Measurements from ENCODE around the gene DNAH6.

Gene DNAH6

DNA sequence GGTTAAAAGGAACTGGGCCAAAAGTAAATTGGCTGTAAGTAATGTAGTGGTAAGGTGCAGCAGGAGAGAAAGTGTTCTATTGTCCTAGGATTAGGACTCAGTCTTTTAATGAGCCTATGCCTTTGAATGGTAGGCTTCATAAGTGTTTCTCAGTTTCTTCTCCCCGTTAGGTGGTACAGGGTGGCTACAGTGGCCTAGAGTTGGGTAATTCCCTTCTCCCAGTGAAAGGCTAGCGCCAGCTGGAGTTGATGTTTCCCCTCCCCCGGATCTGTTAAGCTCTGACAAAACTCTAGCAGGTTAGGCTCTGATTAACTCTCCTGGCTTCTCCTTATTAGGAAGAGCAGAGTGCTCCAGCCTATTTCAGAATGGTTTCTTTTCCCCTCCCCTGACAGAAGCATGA, 127.7 kb downstream of the DNAH6 start:
- TF ChIP-seq, protein P1, sequence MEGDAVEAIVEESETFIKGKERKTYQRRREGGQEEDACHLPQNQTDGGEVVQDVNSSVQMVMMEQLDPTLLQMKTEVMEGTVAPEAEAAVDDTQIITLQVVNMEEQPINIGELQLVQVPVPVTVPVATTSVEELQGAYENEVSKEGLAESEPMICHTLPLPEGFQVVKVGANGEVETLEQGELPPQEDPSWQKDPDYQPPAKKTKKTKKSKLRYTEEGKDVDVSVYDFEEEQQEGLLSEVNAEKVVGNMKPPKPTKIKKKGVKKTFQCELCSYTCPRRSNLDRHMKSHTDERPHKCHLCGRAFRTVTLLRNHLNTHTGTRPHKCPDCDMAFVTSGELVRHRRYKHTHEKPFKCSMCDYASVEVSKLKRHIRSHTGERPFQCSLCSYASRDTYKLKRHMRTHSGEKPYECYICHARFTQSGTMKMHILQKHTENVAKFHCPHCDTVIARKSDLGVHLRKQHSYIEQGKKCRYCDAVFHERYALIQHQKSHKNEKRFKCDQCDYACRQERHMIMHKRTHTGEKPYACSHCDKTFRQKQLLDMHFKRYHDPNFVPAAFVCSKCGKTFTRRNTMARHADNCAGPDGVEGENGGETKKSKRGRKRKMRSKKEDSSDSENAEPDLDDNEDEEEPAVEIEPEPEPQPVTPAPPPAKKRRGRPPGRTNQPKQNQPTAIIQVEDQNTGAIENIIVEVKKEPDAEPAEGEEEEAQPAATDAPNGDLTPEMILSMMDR (conservative IDR thresholded peaks at IDR 0.05; ENCODE audit: low read length), result no peak
- no peak for DNase-seq (ENCODE audit: low read depth)
- no peak overlapping the region for H3K4me3 ChIP-seq (ENCODE audit: low read length)

DNA sequence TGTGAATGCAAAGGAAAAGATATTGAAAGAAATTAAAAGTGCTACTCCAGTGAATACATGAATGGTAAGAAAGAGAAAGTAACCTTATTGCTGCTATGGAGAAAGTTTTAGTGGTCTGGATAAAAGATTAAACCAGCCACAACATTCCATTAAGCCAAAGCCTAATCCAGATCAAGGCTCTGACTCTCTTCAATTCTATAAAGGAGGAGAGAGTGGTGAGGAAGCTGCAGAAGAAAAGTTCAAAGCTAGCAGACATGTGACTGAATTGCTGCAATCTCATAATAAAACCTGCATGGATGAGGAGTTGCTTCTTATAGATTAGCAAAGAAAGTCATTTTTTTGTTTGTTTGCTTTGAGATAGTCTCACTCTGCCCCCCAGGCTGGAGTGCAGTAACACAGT, 130.2 kb downstream of the DNAH6 start:
- DNase-seq (ENCODE audit: low read depth), result no peak
- no peak overlapping the region for H3K4me3 ChIP-seq (ENCODE audit: low read length)
- TF ChIP-seq, protein P1 (conservative IDR thresholded peaks at IDR 0.05; ENCODE audit: low read length), result no peak

DNA sequence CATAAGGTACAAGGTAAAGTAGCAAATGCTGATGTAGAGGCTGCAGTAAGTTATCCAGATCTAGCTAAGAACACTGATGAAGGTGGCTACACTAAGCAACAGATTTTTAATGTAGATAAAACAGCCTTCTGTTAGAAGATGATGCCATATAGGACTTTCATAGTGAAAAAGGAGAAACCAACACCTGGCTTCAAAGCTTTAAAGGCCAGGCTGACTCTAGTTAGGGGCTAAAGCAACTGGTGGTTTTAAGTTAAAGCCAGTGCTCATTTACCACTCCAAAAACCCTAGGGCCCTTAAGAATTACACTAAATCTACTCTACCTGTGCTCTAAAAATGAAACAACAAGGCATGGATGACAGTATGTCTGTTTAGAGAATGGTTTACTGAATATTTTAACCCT, 131.0 kb downstream of the DNAH6 start:
- DNase-seq (ENCODE audit: low read depth), result no peak
- TF ChIP-seq, protein P1 (conservative IDR thresholded peaks at IDR 0.05; ENCODE audit: low read length), result no peak
- H3K4me3 ChIP-seq (ENCODE audit: low read length), result no peak overlapping the region

GRCh38 chr2:84649058-84649457, 132.8 kb downstream of the DNAH6 start:
- TF ChIP-seq, protein P1 (conservative IDR thresholded peaks at IDR 0.05; ENCODE audit: low read length), result no peak
- H3K4me3 ChIP-seq (ENCODE audit: low read length), result no peak overlapping the region
- DNase-seq (ENCODE audit: low read depth), result no peak

- no peak overlapping the region for H3K4me3 ChIP-seq (ENCODE audit: low read length)
- TF ChIP-seq, protein P1 (conservative IDR thresholded peaks at IDR 0.05; ENCODE audit: low read length), result no peak
- DNase-seq (ENCODE audit: low read depth), result no peak
Observed at GRCh38 chr2:84649487-84650142, 133.3 kb downstream of the DNAH6 start.

GRCh38 chr2:84652431-84652830, 136.1 kb downstream of the DNAH6 start:
- no peak for DNase-seq (ENCODE audit: low read depth)
- no peak overlapping the region for H3K4me3 ChIP-seq (ENCODE audit: low read length)
- TF ChIP-seq, protein P1 (conservative IDR thresholded peaks at IDR 0.05; ENCODE audit: low read length), result no peak

GRCh38 chr2:84653302-84653701, 137.0 kb downstream of the DNAH6 start:
- TF ChIP-seq, protein P1 (conservative IDR thresholded peaks at IDR 0.05; ENCODE audit: low read length), result peak; percentile 37
- H3K4me3 ChIP-seq (ENCODE audit: low read length), result no peak overlapping the region
- peak; percentile 5 for DNase-seq (ENCODE audit: low read depth)
